ENCODE results near the gene CEP55. TPM values are rescaled to one million over a fixed set of nuclear protein-coding genes. Genes with fewer than 3 reads are reported as not detected.

Gene CEP55
- total and polyA plus RNA-seq, 10 of the 15 experiments (the other 5 are each of a cell fraction or from before 2014, with no cell fraction given): 14.6 to 83.6 (median 52.0) TPM

DNA sequence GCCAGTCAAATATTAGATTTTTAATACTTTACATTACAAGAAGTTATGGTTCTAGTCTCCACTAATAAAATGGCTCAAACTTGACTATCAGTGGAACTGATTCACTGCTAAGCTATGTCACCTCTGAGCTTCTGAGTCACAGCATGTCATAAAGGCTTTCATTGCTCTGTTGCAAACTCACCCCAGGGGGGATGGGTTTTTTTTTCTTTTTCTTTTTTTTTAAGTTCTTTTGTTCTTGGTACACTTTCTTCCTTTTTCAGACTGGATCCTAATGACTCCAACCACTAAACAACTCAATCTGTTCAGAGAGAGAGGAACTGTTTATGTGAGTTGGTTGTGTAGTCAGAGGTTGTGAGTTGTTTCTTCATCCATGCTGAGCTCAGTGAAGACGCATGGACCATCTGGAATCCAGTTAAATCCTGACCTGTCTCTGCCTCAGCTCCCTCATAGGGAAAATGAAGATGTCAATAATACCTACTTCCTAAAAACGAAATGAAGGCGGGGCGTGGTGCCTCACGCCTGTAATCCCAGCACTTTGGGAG lies 25.2 kb upstream of the CEP55 start (continued):
- TF ChIP-seq, protein P1, sequence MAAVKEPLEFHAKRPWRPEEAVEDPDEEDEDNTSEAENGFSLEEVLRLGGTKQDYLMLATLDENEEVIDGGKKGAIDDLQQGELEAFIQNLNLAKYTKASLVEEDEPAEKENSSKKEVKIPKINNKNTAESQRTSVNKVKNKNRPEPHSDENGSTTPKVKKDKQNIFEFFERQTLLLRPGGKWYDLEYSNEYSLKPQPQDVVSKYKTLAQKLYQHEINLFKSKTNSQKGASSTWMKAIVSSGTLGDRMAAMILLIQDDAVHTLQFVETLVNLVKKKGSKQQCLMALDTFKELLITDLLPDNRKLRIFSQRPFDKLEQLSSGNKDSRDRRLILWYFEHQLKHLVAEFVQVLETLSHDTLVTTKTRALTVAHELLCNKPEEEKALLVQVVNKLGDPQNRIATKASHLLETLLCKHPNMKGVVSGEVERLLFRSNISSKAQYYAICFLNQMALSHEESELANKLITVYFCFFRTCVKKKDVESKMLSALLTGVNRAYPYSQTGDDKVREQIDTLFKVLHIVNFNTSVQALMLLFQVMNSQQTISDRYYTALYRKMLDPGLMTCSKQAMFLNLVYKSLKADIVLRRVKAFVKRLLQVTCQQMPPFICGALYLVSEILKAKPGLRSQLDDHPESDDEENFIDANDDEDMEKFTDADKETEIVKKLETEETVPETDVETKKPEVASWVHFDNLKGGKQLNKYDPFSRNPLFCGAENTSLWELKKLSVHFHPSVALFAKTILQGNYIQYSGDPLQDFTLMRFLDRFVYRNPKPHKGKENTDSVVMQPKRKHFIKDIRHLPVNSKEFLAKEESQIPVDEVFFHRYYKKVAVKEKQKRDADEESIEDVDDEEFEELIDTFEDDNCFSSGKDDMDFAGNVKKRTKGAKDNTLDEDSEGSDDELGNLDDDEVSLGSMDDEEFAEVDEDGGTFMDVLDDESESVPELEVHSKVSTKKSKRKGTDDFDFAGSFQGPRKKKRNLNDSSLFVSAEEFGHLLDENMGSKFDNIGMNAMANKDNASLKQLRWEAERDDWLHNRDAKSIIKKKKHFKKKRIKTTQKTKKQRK (IDR thresholded peaks at IDR 0.05; ENCODE audit: low read depth, low read length): no peak
- TF ChIP-seq, protein P2, sequence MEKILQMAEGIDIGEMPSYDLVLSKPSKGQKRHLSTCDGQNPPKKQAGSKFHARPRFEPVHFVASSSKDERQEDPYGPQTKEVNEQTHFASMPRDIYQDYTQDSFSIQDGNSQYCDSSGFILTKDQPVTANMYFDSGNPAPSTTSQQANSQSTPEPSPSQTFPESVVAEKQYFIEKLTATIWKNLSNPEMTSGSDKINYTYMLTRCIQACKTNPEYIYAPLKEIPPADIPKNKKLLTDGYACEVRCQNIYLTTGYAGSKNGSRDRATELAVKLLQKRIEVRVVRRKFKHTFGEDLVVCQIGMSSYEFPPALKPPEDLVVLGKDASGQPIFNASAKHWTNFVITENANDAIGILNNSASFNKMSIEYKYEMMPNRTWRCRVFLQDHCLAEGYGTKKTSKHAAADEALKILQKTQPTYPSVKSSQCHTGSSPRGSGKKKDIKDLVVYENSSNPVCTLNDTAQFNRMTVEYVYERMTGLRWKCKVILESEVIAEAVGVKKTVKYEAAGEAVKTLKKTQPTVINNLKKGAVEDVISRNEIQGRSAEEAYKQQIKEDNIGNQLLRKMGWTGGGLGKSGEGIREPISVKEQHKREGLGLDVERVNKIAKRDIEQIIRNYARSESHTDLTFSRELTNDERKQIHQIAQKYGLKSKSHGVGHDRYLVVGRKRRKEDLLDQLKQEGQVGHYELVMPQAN (conservative IDR thresholded peaks at IDR 0.05): no peak
- TF ChIP-seq NBN (IDR thresholded peaks at IDR 0.05): no peak
- TF ChIP-seq, protein P3, sequence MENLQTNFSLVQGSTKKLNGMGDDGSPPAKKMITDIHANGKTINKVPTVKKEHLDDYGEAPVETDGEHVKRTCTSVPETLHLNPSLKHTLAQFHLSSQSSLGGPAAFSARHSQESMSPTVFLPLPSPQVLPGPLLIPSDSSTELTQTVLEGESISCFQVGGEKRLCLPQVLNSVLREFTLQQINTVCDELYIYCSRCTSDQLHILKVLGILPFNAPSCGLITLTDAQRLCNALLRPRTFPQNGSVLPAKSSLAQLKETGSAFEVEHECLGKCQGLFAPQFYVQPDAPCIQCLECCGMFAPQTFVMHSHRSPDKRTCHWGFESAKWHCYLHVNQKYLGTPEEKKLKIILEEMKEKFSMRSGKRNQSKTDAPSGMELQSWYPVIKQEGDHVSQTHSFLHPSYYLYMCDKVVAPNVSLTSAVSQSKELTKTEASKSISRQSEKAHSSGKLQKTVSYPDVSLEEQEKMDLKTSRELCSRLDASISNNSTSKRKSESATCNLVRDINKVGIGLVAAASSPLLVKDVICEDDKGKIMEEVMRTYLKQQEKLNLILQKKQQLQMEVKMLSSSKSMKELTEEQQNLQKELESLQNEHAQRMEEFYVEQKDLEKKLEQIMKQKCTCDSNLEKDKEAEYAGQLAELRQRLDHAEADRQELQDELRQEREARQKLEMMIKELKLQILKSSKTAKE (IDR thresholded peaks at IDR 0.05; ENCODE audit: low read depth, poor library complexity, severe bottlenecking): no peak
- TF ChIP-seq POLR2A (IDR thresholded peaks at IDR 0.05; ENCODE audit: low read depth, low read length): no peak
- TF ChIP-seq CBX3 (IDR thresholded peaks at IDR 0.05; ENCODE audit: borderline replicate concordance, low read depth): no peak
- TF ChIP-seq MXI1 (IDR thresholded peaks at IDR 0.05; ENCODE audit: low read depth, low read length): no peak
- TF ChIP-seq, protein P4, sequence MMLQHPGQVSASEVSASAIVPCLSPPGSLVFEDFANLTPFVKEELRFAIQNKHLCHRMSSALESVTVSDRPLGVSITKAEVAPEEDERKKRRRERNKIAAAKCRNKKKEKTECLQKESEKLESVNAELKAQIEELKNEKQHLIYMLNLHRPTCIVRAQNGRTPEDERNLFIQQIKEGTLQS (IDR thresholded peaks at IDR 0.05; ENCODE audit: borderline replicate concordance, extremely low read depth, low read depth, low read length): no peak

All from GM12878 (cell line).